IPS-18a (cell line): ENCODE data around the gene FGFR4.

ENCODE experiments used
- H3K27ac ChIP-seq: one replicate; pipeline ENCODE4 v1.5.1; 2013; ENCODE audit warnings: low read length
- H3K27me3 ChIP-seq: one replicate; pipeline ENCODE4 v1.6.1; 2013; ENCODE audit warnings: mild to moderate bottlenecking, low read length; ENCODE audit not compliant: control insufficient read depth, insufficient read depth
- H3K36me3 ChIP-seq: one replicate; pipeline ENCODE4 v1.6.1; 2013; ENCODE audit warnings: low read depth, low read length; ENCODE audit not compliant: control insufficient read depth
- H3K4me1 ChIP-seq: one replicate; pipeline ENCODE4 v1.6.1; 2013; ENCODE audit warnings: low read depth, low read length; ENCODE audit not compliant: control insufficient read depth
- H3K4me3 ChIP-seq: one replicate; pipeline ENCODE4 v1.5.1; 2013; ENCODE audit warnings: low read length
- H3K9ac ChIP-seq: one replicate; pipeline ENCODE4 v1.6.1; 2013; ENCODE audit warnings: mild to moderate bottlenecking, low read length, moderate library complexity
- H3K9me3 ChIP-seq: one replicate; pipeline ENCODE4 v1.6.1; 2013; ENCODE audit warnings: low read depth, low read length; ENCODE audit not compliant: control insufficient read depth

FGFR4 gene

DNA sequence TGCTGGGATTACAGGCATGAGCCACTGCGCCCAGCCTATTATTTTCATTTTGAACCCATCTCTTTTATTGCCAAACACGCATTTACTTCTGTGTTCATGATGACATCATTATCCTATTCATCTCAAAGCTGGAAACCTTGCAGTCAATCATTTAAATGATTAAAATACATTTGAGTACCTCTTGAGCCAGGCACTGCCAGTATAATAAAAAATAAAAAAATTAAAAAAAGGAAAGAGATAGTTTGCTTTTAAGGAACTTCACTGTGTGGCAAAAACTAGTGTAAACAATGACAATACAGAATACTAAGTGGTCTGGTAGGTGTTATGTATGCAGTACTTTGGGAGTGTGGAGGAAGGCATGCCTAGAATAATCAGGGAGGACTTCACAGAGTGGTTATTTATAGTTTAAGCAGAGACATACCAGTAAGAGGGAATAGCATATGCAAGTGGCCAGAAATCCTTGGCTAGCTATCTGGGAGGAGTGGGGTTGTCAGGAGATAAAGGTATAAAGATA, 55.4 kb downstream of the FGFR4 start:
- H3K27me3 ChIP-seq = no peaks in the 10 kb centered on the region
- no peak overlapping the region for H3K4me3 ChIP-seq
- no peak overlapping the region for H3K27ac ChIP-seq
- H3K4me1 ChIP-seq = no peaks in the 10 kb centered on the region
- H3K9me3 ChIP-seq = no peaks in the 10 kb centered on the region
- H3K36me3 ChIP-seq = peaks cover 86% of the 10 kb centered on the region
- H3K9ac ChIP-seq = no peak overlapping the region

DNA sequence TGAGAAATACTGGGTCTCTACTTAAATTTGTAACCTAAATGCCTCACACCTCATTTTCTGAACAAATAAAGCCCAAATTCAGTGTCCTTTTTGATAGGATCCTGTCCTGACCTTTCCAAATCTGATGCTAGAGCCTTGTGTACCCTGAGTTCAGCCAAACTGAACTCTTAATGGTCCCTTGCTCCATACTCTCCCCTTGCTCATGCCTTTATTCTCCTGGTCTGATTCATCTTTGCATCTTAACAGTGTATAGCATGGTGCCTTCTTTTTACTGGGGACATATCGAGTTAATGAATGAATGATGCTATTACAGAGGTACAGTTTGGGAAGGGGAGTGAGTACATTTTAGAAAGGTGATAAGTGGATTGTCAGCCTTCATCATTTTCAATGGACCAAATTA, 56.1 kb downstream of the FGFR4 start:
- H3K4me1 ChIP-seq = no peaks in the 10 kb centered on the region
- H3K27me3 ChIP-seq = no peaks in the 10 kb centered on the region
- H3K9me3 ChIP-seq = no peaks in the 10 kb centered on the region
- peaks cover 86% of the 10 kb centered on the region for H3K36me3 ChIP-seq
- no peak overlapping the region for H3K4me3 ChIP-seq
- H3K9ac ChIP-seq = no peak overlapping the region
- no peak overlapping the region for H3K27ac ChIP-seq

DNA sequence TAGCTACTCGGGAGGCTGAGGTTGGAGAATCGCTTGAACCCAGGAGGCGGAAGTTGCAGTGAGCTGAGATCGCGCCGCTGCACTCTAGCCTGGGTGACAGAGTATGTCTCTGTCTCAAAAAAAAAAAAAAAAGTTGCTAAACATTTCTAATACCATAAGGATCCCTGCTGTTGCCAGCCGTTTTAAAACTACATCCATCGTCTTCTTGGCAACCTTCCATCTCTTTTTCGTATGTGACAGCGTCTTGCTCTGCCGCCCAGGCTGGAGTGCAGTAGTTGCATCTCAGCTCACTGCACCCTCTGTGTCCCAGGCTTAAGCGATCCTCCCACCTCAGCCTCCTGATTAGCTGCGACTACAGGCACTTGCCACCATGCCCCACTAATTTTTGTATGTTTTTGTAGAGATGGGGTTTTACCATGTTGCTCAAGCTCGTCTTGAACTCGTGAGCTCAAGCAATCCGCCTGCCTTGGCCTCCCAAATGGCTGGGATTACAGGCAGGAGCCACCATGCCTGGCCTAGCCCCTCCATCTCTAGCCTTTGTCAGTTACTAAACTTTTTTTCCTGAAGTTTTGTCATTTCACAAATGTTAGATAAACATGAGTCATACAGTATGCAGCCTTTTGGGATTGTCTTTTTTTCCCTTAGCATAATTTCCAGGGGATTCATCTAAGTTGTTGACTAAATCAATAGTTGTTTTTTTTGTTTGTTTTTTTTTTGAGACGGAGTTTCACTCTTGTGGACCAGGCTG, 60.4 kb downstream of the FGFR4 start:
- H3K9ac ChIP-seq = no peak overlapping the region
- peaks cover 82% of the 10 kb centered on the region for H3K36me3 ChIP-seq
- H3K4me1 ChIP-seq = no peaks in the 10 kb centered on the region
- H3K27me3 ChIP-seq = no peaks in the 10 kb centered on the region
- H3K27ac ChIP-seq = no peak overlapping the region
- no peak overlapping the region for H3K4me3 ChIP-seq
- H3K9me3 ChIP-seq = no peaks in the 10 kb centered on the region
